HG02623 (cell line): Measurements from ENCODE around the gene PTPRU.
"Not testable (repeated sequence)": the region's sequence is repeated elsewhere in the genome, so short reads cannot be mapped to it uniquely, and the experiment has no call there.

ENCODE experiments used
- ATAC-seq: cut with Tn5 transposase; IDR thresholded peaks from one replicate; pipeline ENCODE4 v1.9.1; 2021; ENCODE audit warnings: moderate library complexity; ENCODE audit not compliant: unreplicated experiment

Gene PTPRU

DNA sequence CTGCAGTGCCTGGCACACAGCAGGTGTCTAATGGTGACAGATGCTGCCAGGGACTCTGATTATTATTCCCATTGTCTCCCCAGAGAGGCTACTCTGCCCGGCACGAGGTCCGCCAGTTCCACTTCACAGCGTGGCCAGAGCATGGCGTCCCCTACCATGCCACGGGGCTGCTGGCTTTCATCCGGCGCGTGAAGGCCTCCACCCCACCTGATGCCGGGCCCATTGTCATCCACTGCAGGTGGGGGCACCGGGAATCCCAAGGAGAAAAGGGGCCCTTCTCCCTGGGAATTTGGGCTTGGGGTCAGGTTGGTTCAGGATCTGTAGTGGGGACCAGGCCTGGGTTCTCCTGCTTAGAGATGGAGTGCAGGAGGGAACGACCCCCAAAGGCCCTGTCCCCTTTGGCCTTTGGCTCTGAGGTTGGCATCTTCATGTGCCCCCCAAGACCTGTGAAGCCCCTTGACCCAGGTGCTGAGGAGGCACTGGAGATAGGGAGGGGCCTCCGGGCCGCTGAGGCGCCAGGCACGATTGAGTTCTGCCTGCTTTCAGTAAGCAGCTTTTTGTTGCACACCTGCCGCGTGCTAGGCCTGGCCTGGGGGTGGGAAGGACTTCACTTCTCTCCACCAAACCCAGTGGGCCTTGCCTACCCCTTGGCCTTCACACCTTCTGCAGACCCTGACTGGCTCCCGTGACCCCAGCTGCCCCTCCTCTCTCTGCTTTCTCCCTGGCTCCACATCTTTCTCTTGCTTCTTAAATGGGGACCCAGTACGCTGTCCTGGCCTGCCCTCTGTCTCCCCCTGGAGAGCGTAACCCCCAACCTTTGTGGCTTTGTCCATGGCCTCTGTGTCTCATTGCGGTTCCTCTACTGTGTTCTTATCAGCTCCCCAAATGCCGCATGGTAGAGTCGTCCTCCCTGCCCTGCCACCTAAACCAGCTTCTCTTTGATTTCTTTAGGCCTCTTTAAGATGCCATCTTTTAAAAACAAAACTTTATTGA is 76.4 kb downstream of the PTPRU start:
- no peak for ATAC-seq

DNA sequence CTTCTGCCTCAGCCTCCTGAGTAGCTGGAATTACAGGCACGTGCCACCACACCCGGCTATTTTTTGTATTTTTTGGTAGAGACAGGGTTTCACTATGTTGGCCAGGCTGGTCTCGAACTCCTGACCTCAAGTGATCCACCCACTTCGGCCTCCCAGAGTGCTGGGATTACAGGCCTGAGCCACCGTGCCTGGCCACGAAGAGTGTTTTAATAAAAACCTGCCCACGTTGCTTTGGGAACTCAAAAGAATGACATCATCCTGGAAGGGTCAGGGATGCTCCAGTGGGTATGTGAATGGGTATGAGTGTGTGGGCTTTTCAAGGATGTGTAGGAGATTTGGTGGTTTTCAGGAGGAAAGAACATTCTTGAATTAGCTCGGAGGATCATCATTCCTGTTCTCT is 78.4 kb downstream of the PTPRU start:
- not testable (repeated sequence) for ATAC-seq

DNA sequence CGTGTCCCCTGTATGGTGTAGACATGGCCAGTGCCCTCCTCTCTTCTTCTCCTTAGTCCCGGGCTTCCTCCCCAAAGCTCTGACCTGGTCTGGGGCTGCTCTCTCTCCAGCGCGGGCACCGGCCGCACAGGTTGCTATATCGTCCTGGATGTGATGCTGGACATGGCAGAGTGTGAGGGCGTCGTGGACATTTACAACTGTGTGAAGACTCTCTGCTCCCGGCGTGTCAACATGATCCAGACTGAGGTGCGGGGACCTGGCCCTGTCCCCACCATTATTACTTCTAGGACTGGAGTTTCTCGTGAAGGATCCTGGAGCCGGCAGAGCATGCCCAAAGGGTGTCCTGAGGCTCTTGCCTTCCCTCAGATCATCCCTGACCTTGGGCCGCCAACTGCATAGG is 78.9 kb downstream of the PTPRU start:
- ATAC-seq, result no peak

DNA sequence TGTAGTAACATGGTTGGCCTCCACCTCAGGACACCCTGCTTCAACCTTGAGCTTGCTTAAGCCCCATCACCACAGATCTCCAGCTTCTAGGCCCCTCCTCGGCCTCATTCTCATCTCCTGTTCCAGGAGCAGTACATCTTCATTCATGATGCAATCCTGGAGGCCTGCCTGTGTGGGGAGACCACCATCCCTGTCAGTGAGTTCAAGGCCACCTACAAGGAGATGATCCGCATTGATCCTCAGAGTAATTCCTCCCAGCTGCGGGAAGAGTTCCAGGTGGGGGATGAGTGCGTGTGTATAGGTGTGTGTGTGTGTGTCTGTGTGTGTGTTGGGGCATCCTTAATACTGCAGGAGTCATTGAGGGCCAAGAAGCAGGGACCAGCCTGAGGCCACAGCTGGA is 79.6 kb downstream of the PTPRU start:
- ATAC-seq, result no peak

DNA sequence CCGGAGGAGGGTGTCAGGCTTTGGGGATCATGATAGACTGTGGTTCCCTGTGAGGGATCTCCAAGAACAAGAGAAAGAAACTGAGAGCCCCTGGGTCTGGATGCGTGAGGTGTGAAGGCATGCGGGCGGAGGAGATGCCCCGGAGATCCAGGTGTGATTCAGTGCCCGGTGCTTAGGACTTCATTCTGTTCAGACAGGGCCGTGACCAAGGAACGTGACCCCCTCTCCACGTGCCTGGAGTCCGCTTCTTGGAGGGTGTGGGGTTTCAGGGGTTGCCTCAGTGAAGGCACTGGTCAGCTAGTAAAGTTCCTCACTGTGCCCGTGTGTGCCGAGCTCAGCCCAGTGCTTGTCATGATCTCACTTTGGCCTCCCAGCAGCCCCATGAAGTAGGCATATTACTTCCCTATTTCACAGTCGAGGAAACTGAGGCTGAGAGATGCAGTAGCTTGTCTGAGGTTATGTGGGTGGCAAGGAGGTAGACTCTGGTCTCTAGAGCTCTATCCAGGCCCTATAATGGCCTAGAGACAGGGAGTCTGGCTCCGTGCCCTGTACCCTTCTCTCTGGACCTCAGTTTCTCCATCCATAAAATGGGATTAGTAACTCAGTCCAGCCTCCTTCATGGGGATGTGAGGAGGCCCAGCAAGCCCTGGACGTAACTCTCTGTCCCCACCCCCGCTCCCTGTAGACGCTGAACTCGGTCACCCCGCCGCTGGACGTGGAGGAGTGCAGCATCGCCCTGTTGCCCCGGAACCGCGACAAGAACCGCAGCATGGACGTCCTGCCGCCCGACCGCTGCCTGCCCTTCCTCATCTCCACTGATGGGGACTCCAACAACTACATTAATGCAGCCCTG is 81.0 kb downstream of the PTPRU start:
- ATAC-seq, result no peak

DNA sequence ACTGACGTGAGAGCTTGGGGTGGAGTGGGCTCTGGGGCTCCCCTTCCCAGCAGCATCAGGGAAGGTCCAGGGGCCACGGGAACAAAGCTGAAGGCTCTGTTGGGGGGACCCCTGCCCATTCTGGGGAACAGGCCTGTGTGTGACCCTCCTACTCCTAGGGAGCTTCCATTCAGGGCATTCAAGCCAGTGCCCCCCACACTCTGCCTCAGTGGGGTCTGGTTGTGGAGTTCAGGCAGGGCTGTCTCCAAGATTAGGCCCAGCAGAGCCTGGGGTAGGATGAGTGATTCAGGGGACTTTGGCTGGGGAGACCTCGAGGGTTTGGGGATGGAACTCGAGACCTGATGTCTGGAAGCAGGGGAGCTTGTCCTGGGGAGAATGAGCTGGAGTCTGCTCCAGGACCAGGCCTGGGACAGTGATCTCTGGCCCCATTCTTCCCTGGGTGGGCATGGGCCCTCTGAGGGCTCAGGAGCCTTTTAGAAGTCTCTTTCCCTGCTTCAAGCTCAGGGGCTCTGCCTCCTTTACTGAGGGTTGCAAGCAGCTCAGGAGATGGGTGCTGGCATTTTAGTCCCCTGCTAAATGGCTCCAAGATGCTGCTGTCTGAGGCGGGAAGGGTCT is 81.7 kb downstream of the PTPRU start:
- ATAC-seq, result no peak

DNA sequence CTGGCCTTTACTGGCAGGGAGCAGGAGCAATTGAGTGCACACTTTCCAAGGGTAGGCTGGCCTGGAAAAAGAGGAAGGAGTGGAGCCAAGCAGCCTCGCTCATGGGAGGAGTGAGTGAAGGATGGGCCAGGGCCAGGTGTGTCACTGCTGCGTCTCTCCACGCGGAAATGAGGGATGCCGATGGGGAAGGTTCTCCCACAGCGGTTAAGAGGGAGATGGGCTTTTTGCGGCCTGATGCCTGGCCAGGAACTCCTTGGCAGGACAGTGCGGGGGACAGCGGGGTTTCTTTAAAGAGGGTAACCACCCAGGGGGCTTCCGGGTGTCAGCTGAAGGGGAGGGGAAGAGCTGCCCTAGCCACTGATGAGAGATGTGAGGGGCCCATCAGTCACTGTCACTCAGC is 82.4 kb downstream of the PTPRU start:
- no peak for ATAC-seq

DNA sequence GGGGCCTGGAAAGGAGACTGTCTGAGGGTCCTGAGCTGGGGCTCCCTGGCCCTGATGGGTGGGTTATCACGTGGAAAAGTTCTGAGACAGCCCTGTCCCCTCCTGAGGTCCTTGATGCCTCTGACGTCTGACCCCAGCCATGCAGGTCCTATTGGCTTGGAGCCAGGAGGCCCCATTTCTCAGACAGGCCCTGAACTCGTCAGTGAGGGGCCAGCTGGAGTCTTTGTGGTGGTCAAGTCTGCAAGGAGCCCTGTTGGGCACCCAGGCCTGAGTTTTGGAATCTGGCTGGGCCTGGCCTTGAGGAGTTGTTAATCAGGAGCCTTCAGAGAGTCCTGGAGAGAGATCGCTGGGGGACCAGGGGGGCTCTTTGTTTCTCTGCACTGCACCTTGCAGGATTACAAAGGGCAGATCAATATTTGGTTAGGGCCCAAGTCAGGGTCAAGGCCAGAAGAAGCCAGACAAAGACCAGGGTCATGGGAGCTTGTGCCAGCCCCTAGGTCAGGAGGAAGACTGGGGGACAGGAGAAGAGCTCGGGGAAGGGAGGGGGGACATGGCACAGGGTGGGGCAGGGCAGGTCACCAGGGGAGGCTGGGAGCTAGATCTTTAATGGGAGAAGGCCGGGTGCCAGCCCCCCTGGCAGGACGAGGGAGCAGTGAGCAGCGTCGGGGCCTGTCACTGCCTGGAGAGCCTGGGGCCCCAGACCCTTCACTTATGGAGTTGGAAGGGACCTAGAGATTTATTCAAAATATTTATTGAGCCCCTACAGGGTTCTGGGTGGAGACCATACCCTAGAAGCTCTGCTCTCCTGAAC is 83.2 kb downstream of the PTPRU start:
- ATAC-seq, result no peak

DNA sequence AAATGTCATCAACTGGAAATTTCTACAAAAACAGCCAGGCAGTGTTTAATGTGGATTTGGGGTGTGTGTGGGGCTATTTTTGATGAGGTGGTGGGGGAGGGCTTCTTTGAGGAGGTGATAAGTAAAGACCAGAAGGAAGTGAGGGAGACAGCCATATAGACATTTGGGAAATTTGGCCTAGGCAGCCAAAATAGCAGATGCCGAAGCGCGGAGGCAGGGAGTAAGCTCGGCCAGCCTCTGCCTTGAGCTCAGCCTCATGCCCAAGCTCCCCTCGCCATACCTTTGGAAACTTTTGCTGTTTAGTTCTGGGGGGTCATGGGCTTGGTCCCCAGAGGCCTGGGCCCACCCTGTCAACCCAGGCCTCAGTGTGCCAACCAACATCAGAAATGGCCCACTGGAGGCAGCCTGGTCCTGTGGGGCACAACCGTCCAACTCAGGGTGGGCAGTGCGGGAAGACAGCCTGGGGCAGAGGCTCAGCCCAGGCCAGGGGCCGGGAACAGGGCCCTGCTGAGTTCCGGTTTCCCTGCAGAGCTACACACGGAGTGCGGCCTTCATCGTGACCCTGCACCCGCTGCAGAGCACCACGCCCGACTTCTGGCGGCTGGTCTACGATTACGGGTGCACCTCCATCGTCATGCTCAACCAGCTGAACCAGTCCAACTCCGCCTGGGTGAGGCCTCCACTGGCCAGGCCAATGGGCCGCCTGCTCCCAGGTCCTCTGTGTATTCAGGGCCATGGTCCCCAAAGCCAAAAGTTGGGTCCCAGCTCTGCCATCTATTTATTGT is 84.0 kb downstream of the PTPRU start:
- no peak for ATAC-seq

DNA sequence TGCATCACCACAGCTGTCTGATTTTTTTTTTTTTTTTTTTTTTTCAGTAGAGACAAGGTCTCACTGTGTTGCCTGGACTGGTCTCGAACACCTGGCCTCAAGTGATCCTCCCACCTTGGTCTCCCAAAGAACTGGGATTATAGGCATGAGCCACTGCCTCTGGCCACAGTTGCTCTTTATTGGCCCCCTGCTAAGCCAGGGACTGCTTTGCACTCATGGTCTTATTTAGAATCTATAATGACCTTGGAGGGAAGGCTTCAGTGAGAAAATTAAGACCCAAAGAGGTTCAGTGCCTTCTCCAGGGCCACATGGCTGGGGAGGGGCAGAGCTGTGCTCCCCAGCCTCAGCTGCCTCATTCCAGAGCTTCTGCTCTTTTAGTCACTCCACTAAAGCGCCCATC is 84.9 kb downstream of the PTPRU start:
- ATAC-seq, result no peak

DNA sequence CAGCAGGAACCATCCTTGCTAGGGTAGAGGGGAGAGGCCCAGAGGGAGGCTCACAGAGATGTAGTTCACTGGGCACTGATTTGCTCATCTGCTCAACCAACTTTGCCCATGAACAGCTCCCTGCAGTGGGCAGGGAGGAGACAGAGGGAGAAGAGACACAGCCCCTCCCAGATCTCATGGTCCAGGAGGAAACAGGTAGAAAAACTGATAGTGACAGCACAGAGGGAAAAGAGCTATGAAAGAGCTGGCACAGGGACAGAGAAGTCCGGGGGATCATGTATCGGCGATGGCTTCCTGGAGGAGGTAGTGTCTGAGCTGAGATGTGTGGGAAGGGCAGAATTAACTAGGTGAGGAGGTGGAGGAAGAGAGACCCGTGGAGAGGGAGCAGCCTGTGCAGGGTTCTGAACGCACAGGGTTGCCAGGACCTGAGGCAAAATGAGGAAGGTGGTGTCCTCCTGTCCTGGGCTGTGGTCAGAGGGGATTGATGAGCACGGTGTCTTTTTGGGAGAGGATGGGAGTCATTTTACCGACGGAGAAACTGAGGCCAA is 85.9 kb downstream of the PTPRU start:
- no peak for ATAC-seq

DNA sequence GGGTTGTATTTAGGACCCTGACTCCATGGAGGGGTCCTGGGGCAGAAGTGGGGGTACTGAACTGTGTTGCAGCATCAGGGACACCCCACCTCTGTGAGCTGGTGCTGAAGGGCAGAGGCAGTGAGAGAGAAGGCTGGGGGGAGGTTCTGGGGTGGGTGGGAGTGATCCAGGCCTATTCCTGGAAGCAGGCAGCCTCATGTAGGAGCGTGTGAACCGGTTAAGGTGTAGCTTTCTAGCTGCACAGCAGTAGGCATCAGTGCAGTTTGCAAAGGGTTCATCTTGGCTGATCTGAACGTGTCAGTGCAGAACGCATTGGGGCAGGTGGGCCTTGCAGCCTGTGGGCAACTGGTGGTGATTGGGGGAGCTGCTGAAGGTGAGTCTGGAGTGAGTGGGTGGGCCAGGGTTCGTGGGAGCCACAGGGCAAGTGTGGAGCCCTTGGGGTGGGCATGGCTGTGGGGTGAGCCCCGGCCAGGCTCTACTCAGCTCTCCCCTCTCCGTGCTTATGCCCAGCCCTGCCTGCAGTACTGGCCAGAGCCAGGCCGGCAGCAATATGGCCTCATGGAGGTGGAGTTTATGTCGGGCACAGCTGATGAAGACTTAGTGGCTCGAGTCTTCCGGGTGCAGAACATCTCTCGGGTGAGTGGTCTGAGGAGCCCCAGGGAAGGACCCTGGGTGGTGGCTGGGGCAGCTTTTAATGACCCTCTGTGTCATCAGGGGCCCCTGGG is 86.7 kb downstream of the PTPRU start:
- ATAC-seq, result no peak

DNA sequence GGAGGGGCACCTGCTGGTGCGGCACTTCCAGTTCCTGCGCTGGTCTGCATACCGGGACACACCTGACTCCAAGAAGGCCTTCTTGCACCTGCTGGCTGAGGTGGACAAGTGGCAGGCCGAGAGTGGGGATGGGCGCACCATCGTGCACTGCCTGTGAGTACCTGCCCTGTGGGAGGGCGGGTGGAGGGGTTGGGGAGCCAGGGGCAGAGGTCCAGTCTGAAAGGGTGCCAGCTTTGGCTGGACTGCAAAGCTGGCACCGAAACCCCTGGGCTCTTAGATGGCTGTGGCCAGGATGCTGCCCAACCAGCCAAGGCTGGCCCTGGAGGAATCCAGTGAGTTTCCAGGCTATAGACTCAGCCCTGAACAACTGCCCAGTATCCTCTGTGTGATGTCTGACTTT is 87.3 kb downstream of the PTPRU start:
- ATAC-seq, result no peak

DNA sequence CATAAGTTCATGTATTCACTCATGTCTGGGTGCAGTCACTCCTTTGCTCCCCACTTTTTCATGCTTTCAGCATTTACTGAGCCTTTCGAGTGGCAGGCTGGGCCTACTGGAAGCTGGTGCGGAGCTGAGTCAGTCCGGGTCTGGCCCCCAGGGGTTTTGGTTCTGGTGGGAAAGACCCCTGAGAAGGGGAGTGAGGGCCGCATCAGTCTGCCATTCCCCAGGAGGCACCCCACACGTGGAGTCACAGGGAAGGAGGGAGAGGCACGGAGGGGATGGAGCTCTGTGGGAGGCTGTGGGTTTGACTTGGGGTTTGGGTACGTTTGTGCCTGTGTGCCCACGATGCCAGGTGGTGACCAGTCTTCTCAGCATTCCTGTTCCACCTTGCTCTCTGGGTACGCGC is 87.9 kb downstream of the PTPRU start:
- ATAC-seq, result no peak

DNA sequence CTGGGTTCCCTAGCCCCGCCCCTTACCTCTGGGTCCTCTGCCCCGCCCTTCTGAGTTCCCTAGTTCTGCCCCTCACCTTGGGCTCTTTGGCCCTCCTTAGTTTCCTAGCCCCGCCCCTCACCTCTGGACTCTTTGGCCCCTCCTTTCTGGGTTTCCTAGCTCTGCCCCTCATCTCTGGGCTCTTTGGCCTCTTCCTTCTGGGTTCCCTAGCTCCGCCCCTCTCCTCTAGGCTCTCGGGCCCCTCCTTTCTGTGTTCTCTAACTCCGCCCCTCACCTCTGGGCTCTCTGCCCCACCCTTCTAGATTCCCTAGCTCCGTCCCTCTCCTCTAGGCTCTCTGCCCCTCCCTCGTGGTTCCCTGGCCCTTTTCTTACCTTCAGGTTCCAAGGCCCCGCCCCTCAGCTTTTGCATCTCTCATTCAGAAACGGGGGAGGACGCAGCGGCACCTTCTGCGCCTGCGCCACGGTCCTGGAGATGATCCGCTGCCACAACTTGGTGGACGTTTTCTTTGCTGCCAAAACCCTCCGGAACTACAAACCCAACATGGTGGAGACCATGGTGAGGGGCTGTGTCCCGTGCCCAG is 88.5 kb downstream of the PTPRU start:
- ATAC-seq, result no peak

DNA sequence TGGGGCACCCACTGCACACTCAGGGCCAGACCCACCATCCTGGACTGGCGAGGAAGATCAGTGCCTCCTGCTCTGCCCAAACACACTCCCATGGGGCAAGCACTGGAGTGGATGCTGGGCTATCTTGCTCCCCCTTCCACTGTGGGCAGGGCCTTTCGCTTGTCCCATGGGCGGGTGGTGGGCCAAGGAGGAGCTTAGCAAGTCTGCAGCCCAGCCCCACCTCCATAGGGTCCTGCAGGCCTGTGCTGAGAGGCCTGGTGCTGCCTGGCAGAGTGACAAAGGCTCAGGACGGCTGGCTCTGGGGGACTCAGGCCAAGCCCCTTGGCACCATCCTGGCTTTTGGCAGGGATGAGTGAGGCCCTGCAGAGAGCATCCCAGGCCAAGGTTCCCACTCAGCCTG is 89.4 kb downstream of the PTPRU start:
- ATAC-seq, result no peak

DNA sequence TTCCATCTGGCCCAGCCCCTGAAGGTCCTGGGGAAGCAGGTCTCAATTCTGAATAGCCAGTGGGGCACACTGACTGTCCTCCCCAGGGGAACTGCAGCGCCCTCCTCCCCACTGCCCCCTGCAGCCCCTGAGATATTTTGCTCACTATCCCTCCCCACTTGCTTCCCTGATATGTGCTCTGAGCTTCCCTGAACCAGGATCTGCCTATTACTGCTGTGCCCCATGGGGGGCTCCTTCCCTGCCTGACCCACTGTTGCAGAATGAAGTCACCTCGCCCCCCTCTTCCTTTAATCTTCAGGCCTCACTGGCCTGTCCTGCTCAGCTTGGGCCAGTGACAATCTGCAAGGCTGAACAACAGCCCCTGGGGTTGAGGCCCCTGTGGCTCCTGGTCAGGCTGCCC is 89.8 kb downstream of the PTPRU start:
- ATAC-seq, result no peak

DNA sequence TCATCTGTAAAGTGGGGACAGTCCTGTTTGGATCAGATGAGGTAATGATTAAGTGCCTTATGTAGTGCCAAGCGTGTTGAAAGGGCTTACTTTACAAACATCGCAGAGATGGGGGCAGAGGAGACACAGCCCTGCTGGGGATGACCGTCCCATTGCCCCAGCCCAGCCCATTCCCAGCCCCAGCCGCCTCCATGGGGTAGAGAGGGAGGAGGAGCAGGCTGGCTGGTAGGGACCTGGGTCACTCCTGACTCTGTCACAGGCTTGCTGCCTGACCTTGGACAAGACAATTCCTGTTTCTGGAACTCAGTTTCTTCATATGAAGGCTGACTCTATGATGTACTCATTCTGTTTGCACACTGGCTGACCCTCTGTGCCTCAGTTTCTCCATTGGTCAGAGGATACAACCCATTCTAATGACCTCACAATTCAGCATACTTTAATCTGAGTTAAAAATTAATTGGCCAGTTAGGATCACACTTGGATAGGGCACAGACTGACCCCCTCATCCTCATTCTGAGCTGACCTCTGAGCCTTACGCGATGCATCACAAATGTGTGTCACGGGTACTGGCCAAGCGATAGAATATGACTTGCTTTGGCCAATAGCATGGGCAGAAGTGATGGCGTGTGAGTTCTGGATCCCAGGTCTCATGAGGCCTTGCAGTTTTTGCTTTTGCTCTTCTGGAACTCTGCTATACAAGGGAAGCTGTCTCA is 91.1 kb downstream of the PTPRU start:
- ATAC-seq, result no peak
